ENCODE measurements around the gene TGIF1. TPM values are rescaled to one million over a fixed set of nuclear protein-coding genes. Genes with fewer than 3 reads are reported as not detected.

TGIF1 gene
- total RNA-seq, 2 experiments from 2014 or later = 40.9 to 69.0 TPM

- ChIA-PET POLR2A (interaction anchor here (0.6 to 1.6 kb wide), 4 partner anchors 8 to 667 kb away, joined by 3 to 4 read pairs (median 4); no protein-coding TSS in a partner anchor), CTCF (ENCODE audit: unreplicated experiment) (no interaction called here)
- no TSS peak for BruUV-seq (replicated peaks)
- no peak for TF ChIP-seq EZH2phosphoT487 (IDR thresholded peaks at IDR 0.05; ENCODE audit: borderline replicate concordance, low read depth, low read length)
- TF ChIP-seq CTCF (conservative IDR thresholded peaks at IDR 0.05; ENCODE audit: low read length) = no peak
- H3K36me3 ChIP-seq (ENCODE audit: insufficient read depth, low read length) = no peaks in the 10 kb centered on the region
- no peaks in the 10 kb centered on the region for H3K79me2 ChIP-seq (ENCODE audit: insufficient read depth, low read depth, low read length)
- no peaks in the 10 kb centered on the region for H3K9me3 ChIP-seq (ENCODE audit: low read length)
- DNase-seq (ENCODE audit: low spot score) = no peak
- intact Hi-C loops (cut with micrococcal nuclease; ENCODE audit: unreplicated experiment) = no loop called here
- H3K9me2 ChIP-seq (ENCODE audit: insufficient read depth, low read length) = no peaks in the 10 kb centered on the region
- H3K4me3 ChIP-seq (ENCODE audit: low read depth, low read length, poor library complexity, severe bottlenecking) = no peak overlapping the region
- H2AFZ ChIP-seq (ENCODE audit: low read length) = peak overlapping the region; percentile 12; the same call in 1 of the 2 replicates
- H3K27ac ChIP-seq (ENCODE audit: low read depth, low read length, poor library complexity, severe bottlenecking) = no peak overlapping the region
- no peaks in the 10 kb centered on the region for H4K20me1 ChIP-seq (ENCODE audit: insufficient read depth, low read length)
- no peak overlapping the region for H3K4me2 ChIP-seq (ENCODE audit: low read length)
- peaks cover 18% of the 10 kb centered on the region for H3K4me1 ChIP-seq (ENCODE audit: insufficient read depth, low read length, poor library complexity, severe bottlenecking)
Observed at GRCh38 chr18:3485153-3486149, 35.5 kb downstream of the TGIF1 start.

GRCh38 chr18:3486512-3486911, 36.5 kb downstream of the TGIF1 start:
- Histone ChIP-seq H2AFZ (ENCODE audit: low read length) (peak overlapping the region; percentile 6; the same call in 1 of the 2 replicates), H3K4me3 (ENCODE audit: low read depth, low read length, poor library complexity, severe bottlenecking) (no peak overlapping the region), H4K20me1 (ENCODE audit: insufficient read depth, low read length) (no peaks in the 10 kb centered on the region), H3K36me3 (ENCODE audit: insufficient read depth, low read length) (no peaks in the 10 kb centered on the region), H3K4me2 (ENCODE audit: low read length) (no peak overlapping the region), H3K27ac (ENCODE audit: low read depth, low read length, poor library complexity, severe bottlenecking) (no peak overlapping the region), H3K79me2 (ENCODE audit: insufficient read depth, low read depth, low read length) (no peaks in the 10 kb centered on the region), H3K4me1 (ENCODE audit: insufficient read depth, low read length, poor library complexity, severe bottlenecking) (peaks cover 18% of the 10 kb centered on the region), H3K9me2 (ENCODE audit: insufficient read depth, low read length) (no peaks in the 10 kb centered on the region), H3K9me3 (ENCODE audit: low read length) (no peaks in the 10 kb centered on the region)
- ChIA-PET POLR2A (interaction anchor here (0.5 to 2.7 kb wide), 6 partner anchors 9 to 666 kb away, joined by 3 to 9 read pairs (median 4); no protein-coding TSS in a partner anchor), CTCF (ENCODE audit: unreplicated experiment) (no interaction called here)
- intact Hi-C loops (cut with micrococcal nuclease; ENCODE audit: unreplicated experiment) = no loop called here
- no peak for DNase-seq (ENCODE audit: low spot score)
- TF ChIP-seq CTCF (conservative IDR thresholded peaks at IDR 0.05; ENCODE audit: low read length) = no peak
- TF ChIP-seq EZH2phosphoT487 (IDR thresholded peaks at IDR 0.05; ENCODE audit: borderline replicate concordance, low read depth, low read length) = no peak
- no TSS peak for BruUV-seq (replicated peaks)
